Measurements from ENCODE around the gene EPHB4.

- TF ChIP-seq CTCF (IDR thresholded peaks at IDR 0.05) (no peak), POLR2A (IDR thresholded peaks at IDR 0.05) (no peak)
Observed at GRCh38 chr7:100764841-100765240, 62.5 kb downstream of the EPHB4 start.
